ENCODE results near the gene UPF2. TPM values are rescaled to one million over a fixed set of nuclear protein-coding genes. Genes with fewer than 3 reads are reported as not detected.

The UPF2 gene
- total and polyA plus RNA-seq, 12 donors: 5.1 to 24.3 (median 12.1) TPM

DNA sequence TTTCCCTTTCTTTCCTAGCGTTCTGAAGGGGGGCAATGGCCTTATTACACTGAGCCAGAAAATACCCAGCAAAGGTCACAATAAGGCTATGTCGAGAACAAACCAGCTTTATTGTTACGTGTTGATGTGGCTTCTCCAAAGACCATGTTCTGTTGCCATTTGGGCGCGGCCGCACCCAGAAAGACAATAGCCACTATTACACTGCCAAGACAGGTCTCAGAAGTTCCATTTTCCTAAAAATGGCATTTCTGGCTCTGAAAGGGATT lies 141.6 kb downstream of the UPF2 start:
- DNase-seq: no peak
- Histone ChIP-seq H3K4me3 (no peak overlapping the region), H3K36me3 (replicated peaks in 1 of 2) (no peaks in the 10 kb centered on the region), H3K27ac (no peak overlapping the region), H3K9me3 (replicated peaks in 1 of 3) (no peaks in the 10 kb centered on the region), H3K27me3 (no peaks in the 10 kb centered on the region), H3K4me1 (replicated peaks in 1 of 2) (no peaks in the 10 kb centered on the region)
- TF ChIP-seq POLR2A (IDR thresholded peaks at IDR 0.05): no peak
- TF ChIP-seq, protein P1, sequence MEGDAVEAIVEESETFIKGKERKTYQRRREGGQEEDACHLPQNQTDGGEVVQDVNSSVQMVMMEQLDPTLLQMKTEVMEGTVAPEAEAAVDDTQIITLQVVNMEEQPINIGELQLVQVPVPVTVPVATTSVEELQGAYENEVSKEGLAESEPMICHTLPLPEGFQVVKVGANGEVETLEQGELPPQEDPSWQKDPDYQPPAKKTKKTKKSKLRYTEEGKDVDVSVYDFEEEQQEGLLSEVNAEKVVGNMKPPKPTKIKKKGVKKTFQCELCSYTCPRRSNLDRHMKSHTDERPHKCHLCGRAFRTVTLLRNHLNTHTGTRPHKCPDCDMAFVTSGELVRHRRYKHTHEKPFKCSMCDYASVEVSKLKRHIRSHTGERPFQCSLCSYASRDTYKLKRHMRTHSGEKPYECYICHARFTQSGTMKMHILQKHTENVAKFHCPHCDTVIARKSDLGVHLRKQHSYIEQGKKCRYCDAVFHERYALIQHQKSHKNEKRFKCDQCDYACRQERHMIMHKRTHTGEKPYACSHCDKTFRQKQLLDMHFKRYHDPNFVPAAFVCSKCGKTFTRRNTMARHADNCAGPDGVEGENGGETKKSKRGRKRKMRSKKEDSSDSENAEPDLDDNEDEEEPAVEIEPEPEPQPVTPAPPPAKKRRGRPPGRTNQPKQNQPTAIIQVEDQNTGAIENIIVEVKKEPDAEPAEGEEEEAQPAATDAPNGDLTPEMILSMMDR (IDR thresholded peaks at IDR 0.05): no peak
- intact Hi-C loops (cut with DNase I): no loop called here
- WGBS, 4 donors: 94 to 96% (median 95%) methylated on average over 6 of the region's 6 CpGs

DNA sequence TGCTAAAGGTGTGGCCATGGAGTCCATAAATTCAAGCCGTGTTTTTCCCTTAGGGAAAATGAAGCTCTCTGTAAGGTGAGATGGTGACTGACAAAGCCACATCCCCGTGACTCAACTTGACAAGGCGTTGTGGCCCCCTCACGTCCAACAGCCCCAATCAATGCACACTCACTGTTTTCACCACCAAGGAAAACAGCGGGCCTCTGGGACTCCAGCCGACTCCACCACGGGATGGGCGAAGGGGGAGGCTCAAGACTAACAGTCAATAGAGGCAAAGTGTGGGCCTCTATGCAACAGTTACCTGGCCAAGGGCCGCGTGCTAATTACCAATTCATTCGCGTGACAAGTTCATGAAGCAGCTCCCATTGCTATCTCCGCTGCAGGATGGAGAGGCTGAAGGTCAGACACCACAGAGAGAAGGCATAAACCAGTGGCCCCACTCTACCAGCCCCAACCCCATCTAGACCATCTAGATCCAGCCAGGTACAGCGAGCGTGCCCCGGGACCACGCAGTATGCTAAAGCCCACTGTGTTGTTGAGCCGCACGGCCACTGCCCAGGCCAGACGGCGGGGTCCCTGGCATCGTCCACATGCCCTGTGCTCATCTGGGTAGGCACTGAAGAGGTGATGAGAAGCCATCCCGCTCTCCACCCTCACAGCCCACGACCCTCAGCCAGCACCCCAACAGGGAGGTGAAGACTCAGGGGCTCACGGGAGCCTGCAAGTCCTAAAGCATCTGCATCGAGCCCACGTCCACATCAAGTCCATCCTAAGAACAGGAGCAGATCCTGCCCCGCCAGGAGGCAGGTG lies 143.3 kb downstream of the UPF2 start:
- intact Hi-C loops (cut with DNase I): no loop called here
- DNase-seq: no peak
- no peaks in the 10 kb centered on the region for H3K9me3 ChIP-seq (replicated peaks in 1 of 3)
- TF ChIP-seq POLR2A (IDR thresholded peaks at IDR 0.05): no peak
- TF ChIP-seq, protein P1 (IDR thresholded peaks at IDR 0.05): no peak
- WGBS, 4 donors: 88 to 93% (median 91%) methylated on average over 13 to 28 of the region's 28 CpGs
- H3K4me1 ChIP-seq (replicated peaks in 1 of 2): no peaks in the 10 kb centered on the region
- no peak overlapping the region for H3K27ac ChIP-seq
- no peaks in the 10 kb centered on the region for H3K27me3 ChIP-seq
- H3K4me3 ChIP-seq: no peak overlapping the region
- H3K36me3 ChIP-seq (replicated peaks in 1 of 2): no peaks in the 10 kb centered on the region

DNA sequence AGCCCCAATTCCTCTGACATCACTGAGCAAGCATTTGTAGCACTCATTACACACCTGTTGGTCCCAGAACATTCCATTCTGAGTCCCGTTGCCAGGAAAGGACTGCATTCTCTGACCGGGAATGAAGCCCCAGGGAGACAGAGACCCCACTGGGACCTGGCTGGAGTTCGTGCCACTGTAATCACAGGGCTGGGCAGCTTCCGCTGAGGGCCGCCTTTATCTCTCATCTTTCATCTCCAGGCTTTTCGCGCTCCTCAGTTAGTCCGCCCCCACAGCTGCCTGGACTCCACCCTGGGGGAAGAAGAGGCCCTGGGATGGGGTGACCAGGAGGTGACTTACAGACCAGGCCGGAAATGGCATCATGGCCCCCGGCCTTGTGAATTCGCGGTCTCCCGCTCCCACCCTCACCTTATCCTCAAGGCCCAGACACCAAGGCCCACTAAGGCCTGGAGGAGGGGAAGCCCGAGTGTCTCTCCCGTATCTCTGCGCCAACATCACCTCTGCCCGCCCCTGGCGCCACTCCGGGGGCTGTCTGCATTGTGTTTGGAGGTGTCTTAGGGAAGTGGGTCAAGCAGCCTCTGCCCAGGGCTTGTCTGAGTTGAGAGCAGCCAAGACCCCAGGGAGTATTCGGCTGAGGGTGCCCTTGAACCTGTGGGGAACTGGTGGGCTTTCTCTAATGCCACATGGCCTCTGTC lies 144.1 kb downstream of the UPF2 start:
- intact Hi-C loops (cut with DNase I): no loop called here
- TF ChIP-seq, protein P1 (IDR thresholded peaks at IDR 0.05): no peak
- TF ChIP-seq POLR2A (IDR thresholded peaks at IDR 0.05): no peak
- WGBS, 4 donors: 79 to 83% (median 80%) methylated on average over 15 to 20 of the region's 20 CpGs
- no peaks in the 10 kb centered on the region for H3K27me3 ChIP-seq
- DNase-seq: no peak
- H3K27ac ChIP-seq: no peak overlapping the region
- H3K36me3 ChIP-seq (replicated peaks in 1 of 2): no peaks in the 10 kb centered on the region
- H3K4me3 ChIP-seq: no peak overlapping the region
- no peaks in the 10 kb centered on the region for H3K4me1 ChIP-seq (replicated peaks in 1 of 2)
- no peaks in the 10 kb centered on the region for H3K9me3 ChIP-seq (replicated peaks in 1 of 3)

DNA sequence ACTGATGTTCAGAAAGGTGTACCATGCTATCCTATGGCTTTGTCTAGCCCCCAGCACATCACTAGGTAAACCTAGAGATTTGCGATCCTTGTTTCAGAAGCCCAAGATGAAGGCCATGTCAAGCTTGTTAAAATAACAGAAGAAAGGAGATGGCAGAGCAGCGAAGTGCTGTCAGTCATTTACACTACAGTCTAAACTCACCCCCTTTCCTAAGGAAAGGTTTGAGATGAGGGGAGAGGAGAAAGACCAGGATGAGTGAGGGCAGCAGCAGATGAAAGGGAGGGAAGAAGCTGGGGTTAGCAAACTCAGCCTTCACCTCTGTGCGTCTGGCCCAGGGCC lies 144.6 kb downstream of the UPF2 start:
- DNase-seq: no peak
- no peak for TF ChIP-seq POLR2A (IDR thresholded peaks at IDR 0.05)
- TF ChIP-seq, protein P1 (IDR thresholded peaks at IDR 0.05): no peak
- H3K9me3 ChIP-seq (replicated peaks in 1 of 3): no peaks in the 10 kb centered on the region
- H3K36me3 ChIP-seq (replicated peaks in 1 of 2): no peaks in the 10 kb centered on the region
- no peaks in the 10 kb centered on the region for H3K4me1 ChIP-seq (replicated peaks in 1 of 2)
- H3K27me3 ChIP-seq: no peaks in the 10 kb centered on the region
- intact Hi-C loops (cut with DNase I): no loop called here
- no peak overlapping the region for H3K27ac ChIP-seq
- H3K4me3 ChIP-seq: no peak overlapping the region
- WGBS, 4 donors: 68 to 83% (median 78%) methylated on average over 3 of the region's 3 CpGs

Measured in adrenal gland (tissue), 12 donors.